Activated CD4-positive, alpha-beta T cell treated with anti-CD3 and anti-CD28 coated beads, Interleukin-2, amount 50 U/mL, for 48 hours (primary cell): ENCODE data around the gene ARF1.

Source experiments
- DNase-seq, 2 experiments: peaks; one replicate each; pipeline ENCODE4 v3.0.0-alpha.2; 2020

Gene ARF1

DNA sequence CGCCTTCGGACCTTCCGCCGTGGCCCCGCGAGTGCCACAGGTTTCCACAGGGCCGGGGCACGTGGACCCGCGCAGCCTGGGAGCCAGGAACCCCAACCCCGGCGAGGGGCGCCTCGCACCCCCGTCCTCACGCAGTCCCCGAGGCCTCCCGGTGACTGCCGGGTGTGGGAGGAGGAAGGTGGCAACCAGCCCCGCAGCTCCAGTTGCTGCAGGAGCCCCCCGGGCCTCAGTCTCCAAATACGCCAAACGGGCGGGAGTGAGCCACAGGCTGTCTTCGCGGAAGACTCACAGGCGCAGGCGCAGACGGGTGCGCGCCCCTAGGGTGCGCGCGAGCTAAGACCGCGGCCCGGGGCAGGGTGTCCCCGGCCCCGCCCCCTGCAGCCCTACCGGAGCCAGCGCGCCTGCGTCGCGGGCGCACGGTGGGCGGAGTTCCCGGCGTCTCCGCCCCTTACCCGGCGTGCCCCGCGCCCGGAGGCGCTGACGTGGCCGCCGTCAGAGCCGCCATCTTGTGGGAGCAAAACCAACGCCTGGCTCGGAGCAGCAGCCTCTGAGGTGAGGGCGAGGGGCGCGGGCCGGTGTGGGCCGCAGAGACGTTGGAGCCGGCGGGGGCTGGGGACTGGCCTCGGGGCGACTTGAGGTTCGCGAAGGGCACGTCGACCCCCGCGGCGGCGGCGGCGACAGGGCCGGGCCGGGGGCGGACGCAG, at the start of gene ARF1:
TSS of gene ARF1 (plus strand) at position 495 of the 704 bp plus-strand sequence. CDS start 14,407 bp downstream, outside the sequence.
- peak; percentile 85 to 87 for DNase-seq

DNA sequence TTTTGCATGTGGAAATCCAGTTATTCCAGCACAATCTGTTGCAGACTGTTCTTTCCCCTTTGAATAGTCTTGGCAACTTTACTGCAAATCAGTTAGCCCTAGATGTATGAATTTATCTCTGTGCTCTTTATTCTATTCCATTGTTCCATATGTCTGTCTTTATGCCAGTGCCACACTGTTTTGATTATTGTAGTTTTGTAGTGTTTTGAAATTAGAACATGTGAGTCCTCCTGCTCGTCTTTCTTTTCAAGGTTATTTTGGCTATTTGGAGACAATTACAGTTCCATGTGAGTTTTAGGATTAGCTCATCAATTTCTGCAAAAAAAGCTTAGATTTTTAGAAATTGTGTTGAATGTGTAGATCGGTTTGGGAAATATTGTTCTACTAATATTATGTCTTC, 49.1 kb upstream of the ARF1 start:
- DNase-seq: no peak

DNA sequence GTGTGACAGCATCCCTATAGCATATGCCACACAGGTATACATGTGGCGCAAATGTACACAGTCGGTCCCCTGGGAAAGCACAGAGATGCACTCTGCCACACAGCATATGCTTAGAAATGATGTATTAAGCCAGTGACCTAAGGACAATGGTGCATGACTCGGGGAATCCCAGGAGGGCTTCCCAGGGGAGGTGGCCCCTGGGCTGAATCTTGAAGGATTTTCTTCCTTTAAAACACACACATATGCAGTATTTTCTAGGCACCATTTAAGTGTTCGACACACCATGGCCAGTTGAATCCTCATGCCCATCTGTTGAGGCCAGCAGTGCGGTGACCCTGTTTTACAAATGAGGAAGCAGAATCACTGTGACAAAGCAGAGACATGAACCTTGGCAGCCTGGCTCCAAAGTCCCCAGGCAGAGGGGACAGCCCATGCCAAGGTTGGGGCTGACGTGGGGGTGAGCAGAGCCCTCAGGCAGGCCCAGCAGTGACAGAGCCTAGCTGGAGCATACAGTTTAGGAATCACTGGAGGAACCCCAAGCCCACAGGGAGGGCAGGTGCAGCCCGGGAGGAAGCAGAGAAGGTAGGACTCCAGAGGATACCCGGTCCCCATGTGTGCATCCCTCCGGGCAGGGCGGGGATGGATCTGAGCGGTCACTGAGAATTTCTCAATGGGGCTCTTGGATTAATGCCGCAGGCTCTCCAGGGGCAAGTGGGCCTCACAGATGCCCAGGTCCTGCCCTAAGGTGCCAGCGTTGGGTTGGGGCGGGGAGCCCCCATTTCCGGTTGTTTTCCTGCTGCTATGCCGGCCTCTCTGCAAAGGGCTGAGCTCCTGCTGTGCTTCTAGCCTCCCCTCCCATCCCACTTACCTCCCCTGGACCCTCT, 47.3 kb upstream of the ARF1 start:
- no peak for DNase-seq

DNA sequence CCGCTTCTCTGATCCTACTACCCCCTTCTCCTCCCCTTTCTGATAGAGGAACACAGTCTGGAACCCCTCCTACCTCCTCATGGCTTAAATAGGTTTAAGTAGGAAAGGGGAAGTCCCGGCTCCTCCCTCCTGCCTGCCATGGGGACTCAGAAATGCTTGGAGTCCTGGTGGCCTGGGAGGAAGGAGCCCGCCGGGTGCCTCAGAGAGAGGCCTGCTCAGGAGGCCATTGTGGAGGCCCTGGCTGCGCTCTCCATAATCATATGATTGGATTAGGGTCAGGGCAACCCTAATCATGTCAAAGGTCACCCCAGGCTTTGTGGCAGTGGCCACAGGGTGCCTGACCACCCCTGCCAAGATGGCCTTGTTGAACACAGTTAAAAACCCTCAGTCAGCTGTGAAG, 46.7 kb upstream of the ARF1 start:
- DNase-seq: no peak

DNA sequence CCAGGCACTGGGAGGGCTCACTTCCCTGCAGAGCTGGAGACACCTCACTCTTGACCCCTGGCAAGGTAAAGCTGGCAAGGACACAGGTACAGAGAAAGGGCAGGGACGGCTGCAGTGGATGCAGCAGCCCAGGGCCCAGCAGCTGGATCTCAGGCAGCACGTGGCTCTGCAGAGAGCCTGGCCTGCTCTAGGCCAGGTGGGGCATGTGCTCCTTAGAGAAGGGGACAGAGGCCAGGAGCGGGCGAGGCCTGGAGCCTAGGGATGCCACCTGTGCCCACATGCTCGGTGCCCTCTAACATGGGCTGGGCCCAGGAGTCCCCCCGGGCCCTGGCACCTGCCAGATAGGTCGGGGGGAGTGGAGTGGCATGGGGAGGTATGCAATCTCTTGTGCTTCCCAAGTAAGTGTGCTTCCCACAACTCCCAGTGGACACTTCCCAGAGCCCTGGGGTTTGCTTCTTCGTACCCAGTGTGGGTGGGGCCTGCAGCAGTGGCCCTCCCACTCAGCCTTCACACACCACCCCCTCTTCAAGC, 45.7 kb upstream of the ARF1 start:
- no peak for DNase-seq

DNA sequence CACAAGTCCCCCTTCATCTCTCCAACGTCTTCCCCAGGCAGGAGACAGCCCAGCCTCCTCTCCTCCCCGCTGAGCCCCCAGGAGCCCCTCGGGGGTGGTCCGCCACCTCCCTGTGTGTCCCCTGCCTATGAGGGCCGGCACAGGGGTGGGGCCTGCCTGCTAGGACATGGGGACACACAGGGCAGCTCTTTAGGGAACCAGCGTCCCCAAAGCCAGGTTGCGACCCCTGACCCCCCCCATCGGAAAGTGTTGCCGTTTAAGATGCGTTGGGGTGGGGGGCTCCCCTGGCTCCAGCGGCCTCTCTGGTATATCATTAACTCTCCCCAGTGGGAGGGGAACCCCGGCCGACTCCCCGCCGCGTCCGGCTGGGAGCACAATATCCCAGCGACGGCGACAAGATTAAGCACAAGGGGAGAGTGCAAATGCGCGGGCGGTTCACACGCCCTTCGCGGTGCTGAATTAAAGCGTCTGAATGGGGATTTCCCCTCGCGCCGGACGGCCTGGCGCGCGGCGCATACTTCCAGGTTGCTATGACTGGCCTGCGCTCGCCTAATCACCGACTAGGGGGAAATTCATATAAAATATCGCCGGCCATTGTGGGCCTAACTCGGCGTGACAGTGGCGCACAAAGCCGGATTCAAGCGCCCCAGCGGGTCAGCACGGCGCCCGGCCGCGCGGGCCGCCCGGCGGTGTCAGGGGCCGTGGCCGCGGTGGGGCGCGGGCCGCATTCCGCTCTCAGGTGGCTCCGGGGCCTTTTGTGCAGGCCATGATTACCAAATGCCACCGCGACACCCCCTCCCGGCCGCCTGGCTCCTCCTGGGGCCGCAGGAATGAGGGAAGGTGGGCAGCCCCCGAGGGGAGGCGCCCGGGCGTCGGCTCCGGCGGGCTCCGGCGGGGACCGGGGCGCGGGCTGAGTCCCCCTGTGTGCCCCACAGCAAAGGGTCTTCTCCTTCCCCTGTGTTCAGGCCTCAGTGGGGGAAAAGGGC, 44.8 kb upstream of the ARF1 start:
- peak; percentile 45 to 64 for DNase-seq

DNA sequence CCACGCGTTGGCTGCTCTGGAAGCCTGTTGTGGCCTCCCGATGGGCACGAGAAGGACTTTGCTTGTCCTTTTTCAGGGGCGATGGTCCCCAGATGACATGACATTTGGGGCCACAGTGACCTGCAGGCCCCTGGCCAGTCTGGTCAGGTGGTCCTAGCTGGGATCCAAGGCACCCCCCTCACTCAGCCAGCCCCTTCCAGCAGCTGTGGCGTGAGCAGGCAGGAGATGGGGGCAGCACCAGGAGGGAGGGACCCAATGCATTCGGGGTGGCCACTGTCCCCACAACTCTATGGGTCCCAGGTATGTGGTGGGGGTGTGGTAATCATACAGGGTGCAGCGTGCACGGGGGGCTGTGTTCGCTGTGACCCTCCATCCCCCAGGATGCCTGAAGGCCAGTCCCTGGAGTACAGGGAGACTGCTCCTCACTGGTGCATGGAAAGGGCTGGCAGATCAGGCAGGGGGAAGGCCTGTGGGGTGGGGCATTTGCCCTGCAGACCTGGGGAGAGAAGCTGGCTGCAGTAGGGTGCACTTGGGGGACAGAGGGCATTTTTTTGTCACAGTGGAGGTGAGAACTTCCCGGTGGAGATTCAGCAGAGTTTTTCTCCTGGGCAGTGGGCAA, 44.0 kb upstream of the ARF1 start:
- no peak for DNase-seq

DNA sequence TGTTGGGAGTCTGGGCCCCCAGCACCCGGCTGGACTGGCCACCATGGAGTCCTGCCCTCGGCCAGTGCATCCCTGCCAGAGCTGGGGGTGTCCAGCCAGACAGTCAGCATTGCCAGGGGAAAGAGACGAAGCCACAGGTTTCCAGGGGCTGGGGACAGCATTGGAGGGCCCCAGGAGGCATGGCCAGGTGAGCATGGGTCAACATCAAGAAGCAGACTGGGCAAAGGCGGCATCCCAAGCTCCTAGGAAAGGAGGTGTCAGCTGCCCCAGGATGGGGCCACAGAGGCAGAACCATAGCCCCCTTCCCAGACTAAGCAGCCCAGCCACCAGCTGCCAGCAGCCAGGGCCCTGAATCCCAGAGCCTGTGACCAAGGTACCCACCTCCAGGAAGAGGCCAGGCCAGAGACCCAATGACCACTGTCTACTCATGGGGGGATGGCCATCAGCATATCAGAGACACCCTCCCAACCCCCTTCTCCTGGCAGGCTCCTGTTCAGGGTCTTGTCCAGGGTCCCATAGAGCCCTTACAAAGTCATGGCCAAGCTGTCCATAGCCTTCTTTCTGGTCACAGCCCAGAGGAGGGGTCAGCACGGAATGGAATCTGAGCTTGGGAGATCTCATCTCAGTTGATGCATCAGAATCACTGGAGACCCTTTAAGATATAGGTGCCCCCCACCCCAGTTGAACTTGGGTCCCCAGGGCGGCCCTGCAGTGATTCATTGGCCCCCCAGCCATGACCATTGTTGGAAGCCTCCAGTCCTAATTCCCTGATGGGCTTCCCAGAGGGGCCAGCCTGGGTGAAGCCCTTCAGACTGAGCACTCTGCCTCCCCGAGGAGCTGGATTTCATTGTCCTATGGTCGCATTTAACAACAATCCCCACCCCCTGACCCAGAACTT, 43.3 kb upstream of the ARF1 start:
- no peak for DNase-seq

DNA sequence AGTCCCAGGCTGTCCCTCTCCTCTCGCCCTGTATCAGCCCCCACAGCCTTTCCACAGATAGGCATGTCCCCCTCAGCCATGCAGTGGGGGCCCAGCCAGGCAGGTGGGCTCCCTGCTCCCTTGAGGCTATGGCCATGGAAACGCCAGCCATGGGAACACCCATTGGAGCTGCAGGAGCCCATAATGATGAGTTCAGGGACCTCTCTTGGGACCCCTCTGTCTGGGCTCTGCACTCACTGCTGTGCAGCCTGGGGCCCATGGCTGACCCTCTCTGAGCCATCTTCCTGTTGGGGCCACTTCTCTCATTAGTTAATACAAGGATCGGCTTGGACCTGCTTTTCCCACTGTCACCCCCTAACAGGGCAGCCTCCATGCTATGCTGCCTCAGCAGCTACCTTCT, 42.5 kb upstream of the ARF1 start:
- DNase-seq: no peak

DNA sequence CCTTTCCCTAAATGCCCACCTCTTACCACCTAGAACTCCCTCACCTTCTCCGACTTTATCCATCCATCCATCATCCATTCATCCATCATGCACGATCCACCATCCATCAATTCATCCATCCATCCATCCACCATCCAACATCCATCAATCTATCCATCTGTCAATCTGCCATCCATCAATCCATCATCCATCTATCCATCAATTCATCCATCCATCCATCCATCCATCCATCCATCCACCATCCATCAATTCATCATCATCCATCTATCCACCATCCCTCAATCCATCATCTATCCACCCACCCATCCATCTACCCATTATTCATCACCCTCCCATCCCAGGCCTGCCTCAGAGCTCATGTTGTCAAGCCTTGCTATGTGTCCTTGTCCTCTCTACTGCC, 41.2 kb upstream of the ARF1 start:
- no peak for DNase-seq

DNA sequence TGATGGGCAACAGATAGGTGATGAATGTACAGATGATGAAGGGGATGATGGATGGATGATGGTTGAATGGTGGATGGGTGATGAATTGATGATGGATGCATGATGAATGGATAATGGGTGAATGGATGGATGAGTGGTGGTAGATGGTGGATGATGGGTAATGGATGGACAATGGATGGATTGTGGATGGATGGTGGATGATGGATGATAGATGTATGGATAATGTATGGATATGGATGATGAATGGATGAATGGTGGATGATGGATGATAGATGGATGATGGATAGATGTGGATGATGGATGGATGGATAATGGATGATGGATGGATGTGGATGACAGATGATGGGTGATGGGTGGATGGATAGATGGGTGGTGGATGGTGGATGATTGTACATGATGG, 40.0 kb upstream of the ARF1 start:
- no peak for DNase-seq

DNA sequence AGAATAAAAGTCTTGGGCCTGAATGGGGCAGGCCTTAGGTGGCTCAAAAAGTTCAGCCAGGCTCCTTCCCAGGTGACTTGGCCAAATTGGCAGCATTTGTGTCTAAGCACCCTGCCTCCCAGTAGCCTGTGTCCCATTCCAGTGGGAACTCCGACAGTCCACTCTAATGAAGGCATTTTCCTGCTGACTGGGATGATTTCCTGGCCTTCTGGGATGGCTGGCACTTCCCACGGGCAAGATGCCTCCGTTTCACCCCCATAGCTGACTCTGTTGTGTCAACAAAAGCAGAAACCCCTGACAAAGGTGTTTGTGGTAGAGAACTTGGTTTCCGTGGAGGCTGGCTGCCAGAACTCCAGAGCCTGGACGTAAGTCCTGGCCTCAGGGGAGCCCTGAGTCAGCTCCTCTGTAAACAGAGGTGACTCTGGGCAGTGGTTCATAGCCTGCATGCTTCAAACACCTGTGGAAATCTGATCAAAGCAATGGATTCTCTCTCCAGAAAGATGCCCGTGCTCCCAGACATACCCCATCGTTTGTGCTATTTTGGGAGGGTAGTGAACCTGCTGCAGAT, 39.1 kb upstream of the ARF1 start:
- no peak for DNase-seq

DNA sequence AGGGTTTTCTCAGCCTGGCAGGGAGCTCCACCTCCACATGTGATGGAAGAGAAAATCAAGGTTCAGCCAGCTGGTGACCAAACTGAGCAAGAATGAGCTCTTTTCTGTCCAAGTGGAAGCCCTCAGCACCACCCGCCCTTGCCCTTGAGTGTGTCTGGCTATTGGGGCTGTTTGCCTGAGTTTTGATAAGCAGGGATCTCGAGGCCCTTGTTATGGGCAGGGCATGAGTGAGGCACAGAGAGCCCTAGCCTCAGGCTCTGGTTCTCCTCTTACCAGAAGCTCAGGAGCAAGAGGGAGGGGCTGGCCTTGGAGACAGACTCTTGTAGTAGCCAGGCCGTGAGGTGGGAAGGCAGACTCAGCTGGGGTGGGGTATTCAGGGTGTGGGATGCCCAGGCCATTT, 37.5 kb upstream of the ARF1 start:
- no peak for DNase-seq

DNA sequence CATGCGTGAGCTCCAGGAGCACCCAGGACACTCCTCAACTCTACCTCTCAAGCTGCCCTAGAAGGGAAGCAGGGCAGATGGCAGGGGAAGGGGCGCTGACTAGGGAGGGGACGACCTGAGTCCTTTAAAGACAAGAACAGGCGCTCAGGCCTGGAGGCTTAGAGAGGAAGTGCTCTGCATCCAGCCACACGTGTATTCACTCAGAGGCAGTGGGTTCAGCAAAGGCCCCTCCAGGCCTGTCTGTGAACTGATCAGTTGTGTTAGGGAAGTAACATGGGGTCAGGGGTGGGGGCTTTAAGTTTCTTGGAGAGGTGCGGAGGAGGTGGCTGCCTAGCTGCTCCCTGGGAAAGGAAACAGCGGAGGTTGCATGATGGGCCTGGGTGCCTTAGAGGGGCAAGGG, 37.1 kb upstream of the ARF1 start:
- DNase-seq: no peak

DNA sequence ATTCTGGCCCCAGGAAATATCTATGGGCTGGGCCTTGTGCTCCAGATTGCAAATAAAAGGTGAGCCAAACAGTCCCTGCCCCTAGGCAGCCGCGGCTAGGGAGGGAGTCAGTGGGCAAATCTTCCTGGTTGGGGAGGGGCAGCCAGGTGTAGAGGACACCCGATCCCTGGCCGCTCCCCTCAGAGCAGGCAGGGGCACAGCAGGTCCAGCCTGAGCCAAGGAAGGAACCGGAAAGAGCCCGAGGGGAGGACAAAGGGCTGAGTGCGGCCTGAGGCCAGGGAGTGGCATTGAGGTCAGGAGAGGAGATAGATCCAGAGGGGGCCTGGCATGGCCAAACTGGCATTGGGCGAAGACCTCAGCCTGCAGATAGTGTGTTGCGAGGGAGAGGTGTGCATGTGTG, 36.6 kb upstream of the ARF1 start:
- no peak for DNase-seq

DNA sequence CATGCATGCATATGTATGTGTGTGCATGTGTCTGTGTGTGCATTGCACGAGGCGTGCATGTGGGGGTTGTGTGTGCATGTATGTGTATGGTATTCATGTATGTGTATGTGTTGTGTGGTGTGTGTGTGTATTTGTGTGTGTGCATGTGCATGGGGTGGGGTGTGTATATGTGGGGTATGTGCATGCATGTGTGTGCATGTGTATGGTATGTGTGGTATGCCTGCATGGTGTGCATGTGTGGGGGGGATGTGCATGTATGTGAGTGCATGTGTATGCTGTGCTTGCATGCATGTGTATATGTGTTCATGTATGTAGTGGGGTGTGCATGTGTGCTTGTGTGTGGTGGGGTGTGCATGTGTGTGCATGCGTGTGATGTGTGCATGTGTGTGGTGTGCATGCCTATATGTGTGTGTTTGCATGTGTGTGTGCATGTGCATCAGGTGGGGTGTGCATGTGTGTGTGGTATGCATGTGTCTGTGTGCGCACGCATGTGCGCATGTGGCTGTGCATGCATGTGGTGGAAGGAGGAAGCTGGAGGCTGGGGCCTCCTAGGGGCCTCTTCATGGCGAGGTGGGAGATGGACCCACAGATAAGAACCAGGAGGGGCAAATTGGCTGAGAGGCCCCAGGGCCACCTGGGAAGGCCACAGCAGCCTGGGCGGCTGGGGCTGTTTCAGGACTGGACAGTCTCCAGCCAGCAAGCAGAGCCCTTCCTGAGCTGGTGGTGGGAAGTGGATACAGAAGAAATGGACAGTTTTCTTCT, 35.9 kb upstream of the ARF1 start:
- DNase-seq: no peak

DNA sequence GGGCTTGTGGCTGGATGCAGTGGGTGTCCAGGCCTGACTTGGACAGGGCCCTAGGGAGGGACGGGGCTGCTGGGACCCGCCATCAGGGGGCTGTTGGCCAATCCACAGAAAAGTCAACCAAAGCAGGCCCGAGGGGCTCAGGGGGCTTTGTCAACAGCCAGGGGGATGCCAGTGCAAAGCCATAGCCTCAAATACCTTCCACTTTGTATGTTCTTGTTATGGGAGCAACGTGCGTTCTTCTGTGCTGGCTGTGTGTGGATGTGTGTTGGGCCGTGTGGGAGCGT, 35.4 kb upstream of the ARF1 start:
- DNase-seq: no peak

DNA sequence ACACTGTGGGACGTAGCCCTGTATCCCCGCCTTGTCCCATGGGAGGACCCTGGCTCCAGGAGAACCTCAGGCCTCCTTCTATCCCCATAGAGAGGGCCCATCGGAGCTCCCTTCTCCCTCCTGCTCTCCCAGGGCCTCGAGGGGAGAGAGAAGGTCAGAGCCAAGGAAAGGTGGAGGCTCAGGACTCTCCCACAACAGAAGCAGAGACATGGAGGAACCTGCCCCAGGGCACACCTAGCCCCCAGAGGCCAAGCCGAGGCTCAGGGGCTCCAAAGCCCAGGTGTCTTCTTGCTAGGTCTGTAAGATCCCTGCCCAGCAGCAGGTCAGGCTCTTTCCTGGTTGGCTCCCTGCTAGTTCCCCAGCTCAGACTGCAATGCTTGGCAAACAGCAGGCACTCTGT, 34.4 kb upstream of the ARF1 start:
- no peak for DNase-seq

DNA sequence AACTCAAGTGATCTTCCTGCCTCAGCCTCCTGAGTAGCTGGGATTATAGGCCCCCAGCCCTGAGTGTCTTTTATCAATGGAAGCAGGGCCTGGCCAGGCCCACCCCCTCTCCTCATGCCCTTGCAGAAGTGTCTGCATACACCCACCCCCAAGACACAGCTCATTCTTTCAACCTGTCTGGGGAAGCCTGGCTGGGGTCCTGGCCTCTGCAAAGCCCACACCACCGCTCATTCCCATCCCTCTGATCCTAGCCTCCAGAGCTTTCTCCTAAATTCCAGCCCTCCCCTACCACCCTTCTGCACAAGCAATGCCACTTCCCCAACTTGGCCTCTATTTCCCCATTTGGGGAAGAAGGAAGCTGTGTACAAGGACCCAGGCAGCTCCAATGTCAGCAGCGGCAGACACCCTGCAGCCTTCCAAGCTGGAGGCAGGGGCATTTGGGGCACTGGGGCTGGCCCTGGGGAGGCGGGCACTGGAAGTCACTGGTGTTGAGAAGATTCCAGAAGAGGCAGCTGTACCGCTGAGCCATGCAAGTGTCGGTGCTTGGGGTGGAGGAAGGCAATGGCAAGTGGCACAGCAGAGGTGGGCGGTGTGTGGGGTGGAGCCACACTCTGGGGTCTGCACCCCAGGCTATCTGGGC, 33.7 kb upstream of the ARF1 start:
- no peak for DNase-seq
